Activated T-helper 2 cell treated with anti-CD3 and anti-CD28 coated beads, Interferon-gamma antibody, Interleukin-2, Interleukin-4, amounts not matched to agents 10 μg/mL and 5 μg/mL and 100 μg/mL, durations not matched to agents 14 hours and 24 hours and 36 hours (primary cell): Measurements from ENCODE around the gene DHDH. TPM values are rescaled to one million over a fixed set of nuclear protein-coding genes. Genes with fewer than 3 reads are reported as not detected.

Experiments
- DNase-seq: peaks from one replicate; pipeline ENCODE4 v3.0.0; 2021; ENCODE audit warnings: low spot score
- H3K27ac Mint-ChIP-seq: one replicate; pipeline ENCODE4 v1.8.0; 2021; ENCODE audit warnings: mixed read lengths
- H3K27me3 Mint-ChIP-seq: one replicate; pipeline ENCODE4 v1.8.0; 2021; ENCODE audit warnings: low read depth, mixed read lengths
- H3K36me3 Mint-ChIP-seq: one replicate; pipeline ENCODE4 v1.8.0; 2021; ENCODE audit warnings: low read depth, mixed read lengths
- H3K4me1 Mint-ChIP-seq: one replicate; pipeline ENCODE4 v1.8.0; 2021; ENCODE audit warnings: low read depth, mixed read lengths
- H3K4me3 Mint-ChIP-seq: one replicate; pipeline ENCODE4 v1.8.0; 2021; ENCODE audit warnings: low read depth, mild to moderate bottlenecking, moderate library complexity, mixed read lengths
- H3K9me3 Mint-ChIP-seq: one replicate; pipeline ENCODE4 v1.8.0; 2021; ENCODE audit warnings: mixed read lengths
- intact Hi-C: fragments of 100-400 bp; cut with micrococcal nuclease; formaldehyde crosslinking; loops from one replicate; pipeline ENCODE4 v1.15.1; 2023
- total RNA-seq: library from RNA; stranded (reverse); gene quantifications from 2 replicates; pipeline ENCODE4 v1.2.3, GENCODE V29; 2022

The DHDH gene
- total RNA-seq, 1 donor from 2014 or later: not detected

DNA sequence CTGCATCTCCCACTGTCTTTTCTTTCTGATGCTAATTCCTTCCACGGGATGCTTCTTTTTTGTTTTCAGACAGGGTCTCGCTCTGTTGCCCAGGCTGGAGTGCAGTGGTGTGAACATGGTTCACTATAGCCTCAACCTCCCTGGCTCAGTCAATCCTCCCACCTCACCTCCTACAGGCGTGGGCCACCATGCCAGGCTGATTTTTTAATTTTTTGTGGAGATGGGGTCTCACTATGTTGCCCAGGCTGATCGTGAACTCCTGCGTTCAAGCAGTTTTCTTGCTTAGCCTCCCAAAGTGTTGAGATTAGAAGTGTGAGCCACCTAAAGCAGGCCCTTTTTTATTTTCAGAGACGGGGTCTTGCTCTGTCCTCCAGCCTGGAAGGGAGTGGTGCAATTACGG, 54.8 kb downstream of the DHDH start:
- peaks cover 47% of the 10 kb centered on the region for H3K36me3 Mint-ChIP-seq
- no peaks in the 10 kb centered on the region for H3K27me3 Mint-ChIP-seq
- no peaks in the 10 kb centered on the region for H3K9me3 Mint-ChIP-seq
- H3K4me3 Mint-ChIP-seq: no peak overlapping the region
- no peak overlapping the region for H3K27ac Mint-ChIP-seq
- DNase-seq: no peak
- intact Hi-C loops: no loop called here
- peaks cover 16% of the 10 kb centered on the region for H3K4me1 Mint-ChIP-seq

DNA sequence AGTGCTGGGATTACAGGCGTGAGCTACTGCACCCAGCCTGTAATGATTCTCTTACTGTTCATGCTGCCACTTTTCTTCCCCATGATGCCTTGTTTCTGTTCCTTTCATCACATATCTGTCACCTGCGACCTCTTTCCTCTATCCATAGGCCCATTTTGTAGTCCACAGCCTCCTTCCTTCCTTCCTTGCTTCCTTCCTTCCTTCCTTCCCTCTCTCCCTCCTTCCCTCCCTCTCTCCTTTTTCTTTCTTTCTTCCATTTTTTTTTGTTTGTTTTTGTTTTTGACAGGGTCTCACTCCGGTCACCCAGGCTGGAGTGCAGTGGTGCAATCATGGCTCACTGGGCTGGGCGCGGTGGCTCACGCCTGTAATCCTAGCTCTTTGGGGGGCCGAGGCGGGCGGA, 55.4 kb downstream of the DHDH start:
- no peak overlapping the region for H3K27ac Mint-ChIP-seq
- H3K36me3 Mint-ChIP-seq: peaks cover 47% of the 10 kb centered on the region
- intact Hi-C loops: no loop called here

DNA sequence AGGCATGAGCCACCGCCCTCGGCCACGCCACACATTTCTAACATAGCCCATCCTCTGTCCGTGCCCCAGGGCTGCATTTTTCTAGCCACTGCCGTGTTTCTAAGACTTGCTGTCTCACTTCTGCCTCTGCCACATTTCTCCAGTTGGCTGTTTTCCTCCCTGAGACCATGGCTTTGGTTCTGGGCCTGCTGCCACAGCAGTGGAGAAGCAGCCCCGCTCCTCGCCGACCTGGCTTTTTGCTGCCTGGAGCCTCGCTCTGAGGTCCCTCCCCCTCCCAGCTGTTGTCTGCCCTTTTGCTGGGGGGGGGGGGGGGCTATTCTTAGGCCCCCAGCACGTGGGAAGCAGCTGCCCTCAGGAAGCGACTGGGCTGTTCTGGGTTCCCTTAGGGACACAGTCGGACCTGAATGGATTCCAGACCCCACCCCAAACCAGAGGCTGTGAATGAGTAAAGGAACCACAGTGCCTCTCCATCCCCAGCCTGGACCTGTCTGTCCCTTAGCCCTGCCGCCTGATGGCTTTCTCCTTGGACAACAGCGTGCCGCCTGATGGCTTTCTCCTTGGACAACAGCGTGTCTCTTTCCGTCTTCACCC, 56.3 kb downstream of the DHDH start:
- H3K4me3 Mint-ChIP-seq: no peak overlapping the region
- H3K27ac Mint-ChIP-seq: peak overlapping the region; percentile 9

More for the DNA sequence above, 55.4 kb downstream of the DHDH start:
- no peak for DNase-seq
- Mint-ChIP-seq H3K4me1 (peaks cover 19% of the 10 kb centered on the region), H3K27me3 (no peaks in the 10 kb centered on the region), H3K4me3 (no peak overlapping the region), H3K9me3 (no peaks in the 10 kb centered on the region)

DNA sequence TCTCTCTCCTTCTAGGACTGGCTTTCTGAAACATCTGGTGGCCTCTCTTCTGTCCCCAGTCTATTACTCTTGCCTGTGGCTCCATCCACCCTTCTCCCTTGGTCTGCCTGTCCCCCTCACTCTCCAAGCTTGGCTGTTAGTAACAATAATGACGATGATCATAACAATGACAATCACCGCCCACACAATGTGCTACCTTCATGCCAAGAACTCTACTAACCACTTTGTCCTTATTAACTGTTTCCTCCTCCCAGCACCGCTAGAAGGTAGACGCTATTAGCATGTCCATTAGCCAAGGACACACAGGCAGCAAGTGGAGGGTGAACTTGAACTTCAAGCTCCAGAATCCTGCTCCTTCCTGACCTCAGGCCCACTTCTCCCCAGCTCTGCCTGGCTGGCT, 56.9 kb downstream of the DHDH start:
- no peak overlapping the region for H3K4me3 Mint-ChIP-seq
- H3K27me3 Mint-ChIP-seq: no peaks in the 10 kb centered on the region
- peaks cover 49% of the 10 kb centered on the region for H3K36me3 Mint-ChIP-seq

More for the DNA sequence above, 56.3 kb downstream of the DHDH start:
- intact Hi-C loops: loop anchor here (10.0 kb wide), 1 partner anchor 155 kb away; no protein-coding TSS in a partner anchor
- Mint-ChIP-seq H3K4me1 (peaks cover 23% of the 10 kb centered on the region), H3K9me3 (no peaks in the 10 kb centered on the region), H3K36me3 (peaks cover 48% of the 10 kb centered on the region), H3K27me3 (no peaks in the 10 kb centered on the region)
- no peak for DNase-seq

DNA sequence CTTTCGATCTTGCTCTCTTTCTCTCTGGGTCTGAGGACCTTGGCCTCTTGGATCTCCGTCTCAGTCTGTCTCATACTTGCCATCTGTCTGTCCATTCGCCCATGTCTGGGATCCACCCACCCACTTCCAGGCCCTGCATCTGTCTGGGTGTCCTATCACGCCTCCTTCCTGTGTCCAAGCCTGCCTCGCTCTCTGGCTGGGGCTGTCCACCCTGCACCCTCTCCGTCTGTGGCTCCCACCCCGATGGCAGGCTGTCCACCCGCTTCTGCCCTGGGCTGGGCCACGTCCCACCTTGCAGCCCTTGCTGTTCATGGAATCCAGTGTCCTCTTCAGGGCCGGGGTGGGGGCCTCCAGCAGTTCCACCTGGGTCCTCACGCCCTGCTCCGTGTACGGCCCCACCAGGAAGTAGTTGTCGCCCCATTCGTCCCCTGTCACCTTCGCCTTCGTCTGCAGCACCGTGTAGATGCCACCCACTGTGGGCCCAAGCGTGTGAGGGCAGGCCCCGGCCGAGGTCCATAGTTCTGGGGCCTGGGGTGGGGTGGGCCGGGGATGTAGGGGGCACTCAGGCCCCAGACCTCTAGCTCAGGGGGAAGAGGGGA, 57.6 kb downstream of the DHDH start:
- Mint-ChIP-seq H3K27ac (no peak overlapping the region), H3K4me1 (peaks cover 29% of the 10 kb centered on the region), H3K4me3 (no peak overlapping the region)

More for the DNA sequence above, 56.9 kb downstream of the DHDH start:
- H3K9me3 Mint-ChIP-seq: no peaks in the 10 kb centered on the region
- peaks cover 29% of the 10 kb centered on the region for H3K4me1 Mint-ChIP-seq
- DNase-seq: no peak
- intact Hi-C loops: loop anchor here (10.0 kb wide), 1 partner anchor 154 kb away; no protein-coding TSS in a partner anchor
- H3K27ac Mint-ChIP-seq: peak overlapping the region; percentile 9

DNA sequence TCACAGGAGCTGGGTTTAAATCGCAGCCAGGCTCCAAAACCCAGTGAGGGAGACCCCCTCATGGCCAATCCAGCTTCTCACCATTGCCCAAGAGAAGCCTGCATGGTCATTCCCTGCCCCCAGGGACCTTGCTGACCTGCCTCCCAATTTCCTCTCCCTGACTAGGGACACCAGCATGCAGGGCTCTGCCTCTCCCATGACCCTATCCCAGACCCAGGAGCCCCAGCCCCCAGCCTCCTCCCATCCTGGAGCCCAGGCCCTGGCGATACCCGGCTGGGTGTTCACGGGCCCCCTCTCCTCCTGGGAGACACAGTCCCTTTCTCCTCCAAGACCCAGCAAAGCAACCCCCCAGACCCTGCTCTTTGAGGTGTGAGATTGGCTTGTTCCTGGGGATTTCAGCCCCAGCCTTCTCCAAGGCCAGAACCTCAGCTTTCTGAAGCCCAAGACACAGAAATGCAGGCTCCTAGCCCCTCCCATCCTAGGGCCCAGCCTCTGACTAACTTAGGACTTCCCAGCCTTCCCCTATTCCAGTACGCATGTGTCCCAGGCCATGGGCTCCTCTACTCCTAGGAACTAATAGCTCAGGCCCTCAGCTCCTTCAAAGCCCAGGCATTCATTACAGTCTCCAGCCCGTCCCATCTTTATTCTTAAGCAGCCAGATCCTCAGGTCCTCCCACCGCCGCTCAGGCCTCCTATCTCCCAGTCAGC, 58.5 kb downstream of the DHDH start:
- H3K4me3 Mint-ChIP-seq: peak overlapping the region; percentile 94
- peak overlapping the region; percentile 98 for H3K27ac Mint-ChIP-seq
- peaks cover 44% of the 10 kb centered on the region for H3K36me3 Mint-ChIP-seq
- peaks cover 29% of the 10 kb centered on the region for H3K4me1 Mint-ChIP-seq
- intact Hi-C loops: loop anchor here (10.0 kb wide), 1 partner anchor 153 kb away; no protein-coding TSS in a partner anchor
- DNase-seq: no peak
- H3K9me3 Mint-ChIP-seq: no peaks in the 10 kb centered on the region
- no peaks in the 10 kb centered on the region for H3K27me3 Mint-ChIP-seq

More for the DNA sequence above, 57.6 kb downstream of the DHDH start:
- intact Hi-C loops: loop anchor here (10.0 kb wide), 1 partner anchor 154 kb away; no protein-coding TSS in a partner anchor
- Mint-ChIP-seq H3K9me3 (no peaks in the 10 kb centered on the region), H3K27me3 (no peaks in the 10 kb centered on the region), H3K36me3 (peaks cover 45% of the 10 kb centered on the region)
- no peak for DNase-seq

DNA sequence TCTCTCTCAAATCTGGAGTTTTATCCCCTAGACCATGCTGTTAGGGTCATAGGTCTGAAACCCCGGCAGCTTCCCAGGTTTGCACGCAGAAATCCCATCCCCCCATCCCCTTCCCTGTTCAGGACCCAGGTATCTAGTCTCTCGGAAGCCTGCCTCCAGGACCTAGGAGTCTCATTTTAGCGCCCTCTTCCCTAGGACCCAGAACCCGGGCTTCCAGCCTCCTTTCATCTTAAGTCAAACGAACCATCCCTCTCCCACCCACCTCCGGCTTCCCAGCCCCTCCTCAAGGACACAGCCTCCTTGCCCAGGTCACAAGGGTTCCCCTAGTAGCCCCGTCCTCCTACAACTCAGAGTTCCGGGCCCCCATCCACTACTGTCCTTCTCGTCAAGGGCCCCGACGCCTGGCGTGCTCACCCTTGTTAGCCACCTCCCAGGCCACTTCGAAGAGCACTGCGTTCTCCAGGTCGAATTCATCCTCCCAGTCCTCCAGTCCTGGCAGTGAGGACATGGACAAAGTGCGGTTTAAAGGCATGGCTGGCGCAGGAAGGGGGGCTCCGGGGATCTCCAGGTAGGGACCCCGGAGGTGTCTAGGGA, 59.2 kb downstream of the DHDH start:
- intact Hi-C loops: loop anchor here (1.0 to 10.0 kb wide), 2 partner anchors 27 to 152 kb away; partner anchors contain the start of gene FTL
- Mint-ChIP-seq H3K4me1 (peaks cover 28% of the 10 kb centered on the region), H3K36me3 (peaks cover 38% of the 10 kb centered on the region), H3K9me3 (no peaks in the 10 kb centered on the region), H3K27ac (peak overlapping the region; percentile 98), H3K27me3 (no peaks in the 10 kb centered on the region), H3K4me3 (peak overlapping the region; percentile 94)
- DNase-seq: no peak

DNA sequence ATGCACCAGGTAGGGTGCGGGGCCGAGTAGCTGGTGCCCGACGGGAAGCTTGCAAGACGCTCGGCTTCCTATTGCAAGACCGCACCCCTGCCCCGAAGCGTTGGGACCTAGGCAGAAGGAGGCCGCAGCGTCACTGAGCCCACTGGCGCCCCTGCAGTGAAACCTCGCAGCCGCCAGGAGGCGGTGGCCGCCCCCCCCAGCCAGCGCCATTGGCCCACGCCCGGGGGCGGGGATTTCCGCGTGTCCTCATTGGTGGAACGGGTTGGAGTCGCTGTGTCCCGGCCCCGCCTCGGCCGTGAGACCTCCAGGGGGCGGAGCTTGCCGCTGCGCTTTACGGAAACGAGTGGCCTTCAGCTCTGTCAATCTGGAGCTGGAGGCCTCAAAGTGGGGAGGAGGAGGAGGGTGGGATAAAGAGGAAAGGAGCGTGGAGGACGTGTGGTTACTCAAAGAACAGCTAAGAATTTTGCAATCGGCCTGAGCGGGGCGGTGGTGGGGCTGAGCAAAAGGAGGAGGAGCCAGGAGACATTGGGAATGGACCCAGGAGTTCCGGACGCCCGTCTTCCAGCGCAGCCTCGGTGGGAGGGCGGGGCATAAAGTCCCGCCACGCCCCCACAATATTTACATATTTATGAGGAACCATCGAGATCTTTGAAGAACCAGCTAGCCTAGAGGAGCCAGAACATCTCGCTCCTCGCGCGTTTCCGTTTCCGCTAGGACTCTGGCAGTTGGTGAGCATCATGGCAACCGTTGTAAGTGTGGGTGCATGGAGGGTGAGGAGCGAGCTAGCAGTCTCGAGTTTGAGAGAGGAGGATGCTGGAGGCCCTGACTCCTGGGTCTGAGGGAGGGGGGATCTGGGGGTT, 59.9 kb downstream of the DHDH start, which contains the start of the genes GYS1 and RUVBL2:
Gene GYS1, minus strand, starts transcription at position 135 of the 860 bp plus-strand sequence. CDS start 197 bp downstream, outside the sequence.
Gene RUVBL2, plus strand, starts transcription at position 713 of the 860 bp plus-strand sequence. Its CDS starts 25 bp downstream, at position 738.
- Mint-ChIP-seq H3K4me1 (peaks cover 30% of the 10 kb centered on the region), H3K9me3 (no peaks in the 10 kb centered on the region), H3K27me3 (no peaks in the 10 kb centered on the region), H3K27ac (peak within 1 kb of the TSS; percentile 98), H3K4me3 (peak within 1 kb of the TSS; percentile 94), H3K36me3 (peaks cover 38% of the 10 kb centered on the region)
- intact Hi-C loops: loop anchor here (1.0 to 10.0 kb wide), 2 partner anchors 28 to 151 kb away; partner anchors contain the start of gene FTL
- DNase-seq: peak; percentile 99

DNA sequence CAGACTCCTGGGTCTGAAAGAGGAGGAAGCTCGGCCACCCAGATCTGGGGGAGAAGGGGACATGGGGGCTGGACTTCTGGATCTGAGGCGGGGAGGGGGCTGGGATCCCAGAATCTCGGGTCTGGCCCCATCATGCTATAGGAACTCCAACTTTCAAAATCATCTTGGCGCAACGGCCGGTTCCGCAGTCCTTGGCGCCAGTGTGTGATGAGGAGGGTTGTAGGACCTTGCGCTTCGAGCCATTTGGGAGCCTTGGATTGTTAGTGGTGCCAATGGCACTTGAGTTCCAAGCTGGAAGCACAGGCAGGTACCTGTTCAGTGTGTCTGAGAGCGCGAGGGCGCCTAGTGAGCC, 60.5 kb downstream of the DHDH start:
- Mint-ChIP-seq H3K27ac (peak overlapping the region; percentile 98), H3K4me3 (peak overlapping the region; percentile 94), H3K9me3 (no peaks in the 10 kb centered on the region), H3K4me1 (peaks cover 30% of the 10 kb centered on the region), H3K27me3 (no peaks in the 10 kb centered on the region), H3K36me3 (peaks cover 36% of the 10 kb centered on the region)
- no peak for DNase-seq
- intact Hi-C loops: loop anchor here (10.0 kb wide), 1 partner anchor 151 kb away; no protein-coding TSS in a partner anchor
